ENCODE results near the gene CTBP2. TPM values are rescaled to one million over a fixed set of nuclear protein-coding genes. Genes with fewer than 3 reads are reported as not detected.

Gene CTBP2
- total RNA-seq, 1 experiment from 2014 or later = 125 TPM

DNA sequence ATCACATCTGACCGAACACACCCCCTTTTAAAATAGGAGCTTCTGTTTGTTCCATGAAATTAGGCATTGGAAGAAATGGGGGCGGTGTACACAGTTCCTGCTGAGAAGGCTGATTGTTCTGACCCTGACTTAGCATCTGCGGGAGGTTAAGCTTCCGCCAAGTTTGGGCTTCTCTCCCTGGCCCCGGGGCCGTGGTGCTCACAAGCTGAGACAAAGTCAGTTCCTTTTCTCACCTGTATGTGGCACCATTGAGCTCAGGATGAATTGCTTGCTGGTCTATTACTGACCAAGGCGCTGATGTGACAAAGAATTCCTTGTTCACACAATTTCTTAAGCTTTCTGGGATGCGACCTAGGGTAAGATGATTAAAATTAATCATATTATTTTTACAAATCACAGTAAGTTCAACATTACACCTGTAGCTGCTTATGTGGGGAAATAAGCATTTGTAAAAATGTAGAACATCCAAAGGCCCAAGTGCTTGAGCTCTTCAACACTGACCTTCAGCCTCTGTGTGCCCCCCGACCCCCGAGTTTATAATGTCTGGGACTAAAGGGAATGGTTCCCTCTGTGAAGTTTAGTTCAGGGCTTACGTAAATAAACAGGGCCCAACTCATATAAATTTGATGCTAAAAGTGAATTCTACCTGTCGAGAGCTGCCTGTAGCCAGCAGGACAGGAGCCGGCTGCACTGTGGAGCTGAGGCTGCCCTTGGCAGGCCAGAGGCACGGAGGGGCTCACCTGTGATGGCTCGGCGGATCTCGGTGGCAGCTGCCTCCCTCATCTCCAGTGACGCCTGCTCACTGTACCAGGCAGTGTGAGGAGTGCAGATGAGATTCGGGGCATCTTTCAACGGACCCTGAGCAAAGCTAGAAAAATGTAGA, 167.7 kb downstream of the CTBP2 start:
- DNase-seq (ENCODE audit: low read depth, low spot score) = peak; percentile 30
- CTCF ChIA-PET = interaction anchor here (0.5 to 1.4 kb wide), 6 partner anchors 51 to 1572 kb away, joined by 3 to 5 read pairs (median 4); partner anchors contain the start of gene ZRANB1
- in situ Hi-C loops (cut with HindIII; ENCODE audit: low pct_unique_long_range_greater_than_20kb, low sequenced_read_pairs) = no loop called here
- ATAC-seq = peak; percentile 80
- no peak overlapping the region for H3K27ac ChIP-seq (ENCODE audit: low read length)
- intact Hi-C loops (cut with micrococcal nuclease; ENCODE audit: unreplicated experiment) = no loop called here
- H3K27me3 ChIP-seq (ENCODE audit: control insufficient read depth, insufficient read depth, low read length) = no peaks in the 10 kb centered on the region
- H3K4me3 ChIP-seq (ENCODE audit: low read depth in 2 of 2, low read length in 2 of 2) = no peak overlapping the region
- no TSS peak for BruUV-seq (replicated peaks)
- peaks cover 13% of the 10 kb centered on the region for H3K36me3 ChIP-seq (ENCODE audit: control insufficient read depth, insufficient read depth, low read length)
- TF ChIP-seq, protein P1, sequence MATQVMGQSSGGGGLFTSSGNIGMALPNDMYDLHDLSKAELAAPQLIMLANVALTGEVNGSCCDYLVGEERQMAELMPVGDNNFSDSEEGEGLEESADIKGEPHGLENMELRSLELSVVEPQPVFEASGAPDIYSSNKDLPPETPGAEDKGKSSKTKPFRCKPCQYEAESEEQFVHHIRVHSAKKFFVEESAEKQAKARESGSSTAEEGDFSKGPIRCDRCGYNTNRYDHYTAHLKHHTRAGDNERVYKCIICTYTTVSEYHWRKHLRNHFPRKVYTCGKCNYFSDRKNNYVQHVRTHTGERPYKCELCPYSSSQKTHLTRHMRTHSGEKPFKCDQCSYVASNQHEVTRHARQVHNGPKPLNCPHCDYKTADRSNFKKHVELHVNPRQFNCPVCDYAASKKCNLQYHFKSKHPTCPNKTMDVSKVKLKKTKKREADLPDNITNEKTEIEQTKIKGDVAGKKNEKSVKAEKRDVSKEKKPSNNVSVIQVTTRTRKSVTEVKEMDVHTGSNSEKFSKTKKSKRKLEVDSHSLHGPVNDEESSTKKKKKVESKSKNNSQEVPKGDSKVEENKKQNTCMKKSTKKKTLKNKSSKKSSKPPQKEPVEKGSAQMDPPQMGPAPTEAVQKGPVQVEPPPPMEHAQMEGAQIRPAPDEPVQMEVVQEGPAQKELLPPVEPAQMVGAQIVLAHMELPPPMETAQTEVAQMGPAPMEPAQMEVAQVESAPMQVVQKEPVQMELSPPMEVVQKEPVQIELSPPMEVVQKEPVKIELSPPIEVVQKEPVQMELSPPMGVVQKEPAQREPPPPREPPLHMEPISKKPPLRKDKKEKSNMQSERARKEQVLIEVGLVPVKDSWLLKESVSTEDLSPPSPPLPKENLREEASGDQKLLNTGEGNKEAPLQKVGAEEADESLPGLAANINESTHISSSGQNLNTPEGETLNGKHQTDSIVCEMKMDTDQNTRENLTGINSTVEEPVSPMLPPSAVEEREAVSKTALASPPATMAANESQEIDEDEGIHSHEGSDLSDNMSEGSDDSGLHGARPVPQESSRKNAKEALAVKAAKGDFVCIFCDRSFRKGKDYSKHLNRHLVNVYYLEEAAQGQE (IDR thresholded peaks at IDR 0.05; ENCODE audit: insufficient read depth in 1 of 2, low read depth in 2 of 2, low read length in 1 of 2) = no peak
- no peak for TF ChIP-seq SIN3A (IDR thresholded peaks at IDR 0.05; ENCODE audit: borderline replicate concordance, insufficient read depth, low read depth, low read length)
- no peak; the same call in 1 of the 2 replicates for TF ChIP-seq POLR2AphosphoS5 (IDR thresholded peaks at IDR 0.05; ENCODE audit: low read depth, low read length)
- TF ChIP-seq CTCF (IDR thresholded peaks at IDR 0.05) = peak; percentile 90
- no peak for TF ChIP-seq TCF7L2 (IDR thresholded peaks at IDR 0.05; ENCODE audit: low read depth, low read length)
- POLR2A ChIA-PET = no interaction called here
- H3K4me1 ChIP-seq (ENCODE audit: control insufficient read depth, insufficient read depth, low read length) = no peaks in the 10 kb centered on the region
- no peaks in the 10 kb centered on the region for H3K9me3 ChIP-seq (ENCODE audit: control insufficient read depth, insufficient read depth, low read depth, low read length)

DNA sequence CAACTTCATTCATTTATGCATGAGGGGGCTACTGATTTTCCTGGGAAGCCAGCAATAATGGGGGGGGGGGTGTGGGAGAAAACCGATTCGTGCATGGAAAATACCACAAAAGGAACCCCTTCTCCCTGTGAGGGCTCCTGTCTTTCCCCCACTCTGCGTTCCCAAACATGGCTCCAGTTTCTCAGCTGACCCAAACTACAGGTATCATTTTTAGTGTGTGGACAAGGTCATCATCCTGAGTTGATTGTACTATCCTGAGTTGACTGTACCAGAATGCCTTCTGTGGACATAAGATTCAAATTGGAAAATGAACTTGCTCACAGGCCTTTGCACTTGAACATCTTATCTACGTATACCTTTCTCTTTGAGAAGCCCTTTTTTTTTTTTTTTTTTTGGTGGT, 168.5 kb downstream of the CTBP2 start:
- ChIA-PET CTCF (interaction anchor here (0.7 to 1.4 kb wide), 2 partner anchors 69 to 1571 kb away, joined by 4 to 5 read pairs; no protein-coding TSS in a partner anchor), POLR2A (no interaction called here)
- in situ Hi-C loops (cut with HindIII; ENCODE audit: low pct_unique_long_range_greater_than_20kb, low sequenced_read_pairs) (no loop called here), intact Hi-C loops (cut with micrococcal nuclease; ENCODE audit: unreplicated experiment) (no loop called here)
- DNase-seq (ENCODE audit: low read depth, low spot score) (no peak), ATAC-seq (no peak)
- TF ChIP-seq CTCF (IDR thresholded peaks at IDR 0.05) (no peak), SIN3A (IDR thresholded peaks at IDR 0.05; ENCODE audit: borderline replicate concordance, insufficient read depth, low read depth, low read length) (no peak), POLR2AphosphoS5 (IDR thresholded peaks at IDR 0.05; ENCODE audit: low read depth, low read length) (0 out of 2 replicates have a peak, but pooled peaks have one; percentile 10)
- TF ChIP-seq, protein P1 (IDR thresholded peaks at IDR 0.05; ENCODE audit: insufficient read depth in 1 of 2, low read depth in 2 of 2, low read length in 1 of 2) = no peak
- no peaks in the 10 kb centered on the region for H3K4me1 ChIP-seq (ENCODE audit: control insufficient read depth, insufficient read depth, low read length)
- no peaks in the 10 kb centered on the region for H3K27me3 ChIP-seq (ENCODE audit: control insufficient read depth, insufficient read depth, low read length)
- BruUV-seq (replicated peaks) = no TSS peak
- no peak overlapping the region for H3K27ac ChIP-seq (ENCODE audit: low read length)
- H3K36me3 ChIP-seq (ENCODE audit: control insufficient read depth, insufficient read depth, low read length) = peaks cover 16% of the 10 kb centered on the region
- no peak overlapping the region for H3K4me3 ChIP-seq (ENCODE audit: low read depth in 2 of 2, low read length in 2 of 2)
- H3K9me3 ChIP-seq (ENCODE audit: control insufficient read depth, insufficient read depth, low read depth, low read length) = no peaks in the 10 kb centered on the region

Data from Panc1 (cell line).